ENCODE results near the gene ASIC4. TPM values are rescaled to one million over a fixed set of nuclear protein-coding genes. Genes with fewer than 3 reads are reported as not detected.

The ASIC4 gene
- total and polyA plus RNA-seq, 9 of the 15 experiments (the other 6 are each of a cell fraction or from before 2014, with no cell fraction given): 0.07 to 19.2 (median 4.8) TPM

- TF ChIP-seq MGA (IDR thresholded peaks at IDR 0.05): peak; percentile 84
- TF ChIP-seq GTF2E2 (tag; IDR thresholded peaks at IDR 0.05): no peak
- no peak for TF ChIP-seq CREB1 (IDR thresholded peaks at IDR 0.05)
- 0 out of 2 replicates have a peak, but pooled peaks have one; percentile 51 for TF ChIP-seq CREB1 (CRISPR knock-in tag; IDR thresholded peaks at IDR 0.05)
- peak; percentile 77; the same call in 1 of the 2 replicates for TF ChIP-seq FOXP1 (CRISPR knock-in tag; IDR thresholded peaks at IDR 0.05)
- TF ChIP-seq E2F6 (IDR thresholded peaks at IDR 0.05; ENCODE audit: borderline replicate concordance in 1 of 2, extremely low read depth in 1 of 2, insufficient read depth in 1 of 2, insufficient read length in 1 of 2, low read depth in 1 of 2, low read length in 1 of 2, poor library complexity in 1 of 2, severe bottlenecking in 1 of 2): peak; percentile 70 to 72
- peak; percentile 55; the same call in 1 of the 2 replicates for TF ChIP-seq NKRF (IDR thresholded peaks at IDR 0.05; ENCODE audit: borderline replicate concordance)
- TF ChIP-seq BCOR (IDR thresholded peaks at IDR 0.05): peak; percentile 66; the same call in 1 of the 2 replicates
- TF ChIP-seq FOXK1 (CRISPR knock-in tag; IDR thresholded peaks at IDR 0.05; ENCODE audit: borderline replicate concordance): no peak
Measured at GRCh38 chr2:219497495-219498279, 16.6 kb upstream of the ASIC4 start (continued).

Data from K562 (cell line).